ENCODE results near the gene FLRT1.

FLRT1 gene

DNA sequence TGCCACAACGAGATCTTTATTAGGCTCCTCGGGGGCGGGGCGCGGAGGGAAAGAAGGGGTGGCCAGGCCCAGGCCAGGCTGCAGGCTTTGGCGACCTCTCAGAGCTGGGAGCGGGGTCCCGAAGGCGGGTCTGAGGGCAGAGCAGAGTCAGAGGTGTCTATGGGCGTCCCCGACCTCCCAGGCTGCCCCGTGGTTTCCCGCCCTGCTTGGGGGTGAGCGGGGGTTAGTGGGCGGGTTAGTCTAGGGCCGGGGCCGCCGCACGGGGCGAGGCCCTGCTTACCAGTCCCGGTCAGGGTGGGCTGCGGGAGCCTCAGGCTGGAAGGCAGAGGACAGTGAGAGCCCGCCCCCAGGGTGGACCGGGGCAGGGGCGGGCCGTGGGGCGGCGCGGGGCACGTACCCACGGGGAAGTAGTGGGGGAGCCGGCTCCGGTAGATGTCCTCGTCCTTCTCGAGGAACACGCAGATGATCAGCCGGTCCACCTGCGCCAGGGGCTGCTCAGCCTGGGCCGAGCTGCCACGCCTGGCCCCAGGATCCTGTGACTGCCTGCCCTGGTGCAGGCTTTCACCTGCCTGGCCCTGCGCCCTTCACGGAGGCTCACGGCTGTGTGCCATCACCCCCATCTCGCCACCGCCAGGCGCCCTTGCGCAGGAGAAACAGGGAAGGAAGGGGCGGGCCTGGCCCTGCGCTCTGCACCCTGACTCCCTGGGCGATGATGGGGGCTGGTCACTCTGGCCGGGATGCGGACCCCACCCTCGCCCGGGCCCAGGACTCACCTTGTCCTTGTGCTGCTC is 37.0 kb upstream of the FLRT1 start:
- no peak overlapping the region for H3K4me3 ChIP-seq (ENCODE audit: low read length in 2 of 2)
- H3K36me3 ChIP-seq (ENCODE audit: control insufficient read depth in 2 of 2, insufficient read depth in 2 of 2, low read length in 2 of 2) = peaks cover 19 to 30% of the 10 kb centered on the region in 2 donors
- peaks cover 12 to 17% of the 10 kb centered on the region in 2 donors for H3K4me1 ChIP-seq (ENCODE audit: control insufficient read depth in 2 of 2, insufficient read depth in 2 of 2, low read length in 2 of 2)
- H3K27ac ChIP-seq (ENCODE audit: low read depth in 2 of 2, low read length in 2 of 2) = no peak overlapping the region
- no peaks in the 10 kb centered on the region for H3K9me3 ChIP-seq (ENCODE audit: control insufficient read depth in 2 of 2, low read length in 2 of 2)
- H3K9ac ChIP-seq (ENCODE audit: low read depth in 1 of 2, low read length in 2 of 2) = no peak overlapping the region
- no peaks in the 10 kb centered on the region for H3K27me3 ChIP-seq (ENCODE audit: control insufficient read depth in 2 of 2, insufficient read depth in 2 of 2, low read length in 2 of 2)

DNA sequence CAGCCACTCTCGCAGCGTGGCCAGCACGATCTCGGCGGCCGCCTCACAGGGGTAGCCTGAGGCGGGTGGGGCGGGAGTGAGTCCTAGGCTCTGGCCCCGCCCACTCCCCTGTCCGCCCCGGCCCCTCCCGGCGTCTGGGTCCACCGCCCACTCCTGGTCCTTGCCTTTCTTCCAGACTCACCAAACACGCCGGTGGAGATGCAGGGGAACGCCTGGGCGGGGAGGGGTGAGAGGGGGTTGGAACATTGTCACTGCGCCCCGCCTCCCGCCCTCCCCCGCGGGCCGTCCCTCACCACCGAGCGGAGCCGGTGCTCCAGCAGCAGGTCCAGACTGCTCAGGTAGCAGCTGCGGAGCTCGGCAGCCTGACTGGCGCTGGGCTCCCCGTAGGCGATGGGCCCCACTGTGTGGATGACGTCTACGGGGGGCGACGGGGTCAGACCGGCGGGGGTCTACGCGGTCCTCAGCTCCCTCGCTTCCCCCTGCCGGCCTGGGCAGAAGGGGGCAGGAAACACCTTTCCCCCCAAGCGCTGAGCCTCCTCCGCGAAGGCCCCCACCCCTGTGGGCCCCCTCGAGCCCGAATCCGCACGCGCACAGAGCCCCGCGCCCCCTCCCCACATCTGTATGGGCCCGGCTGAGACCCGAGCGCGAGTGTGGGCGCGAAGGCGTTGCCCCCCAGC is 36.2 kb upstream of the FLRT1 start:
- H3K9me3 ChIP-seq (ENCODE audit: control insufficient read depth in 2 of 2, low read length in 2 of 2) = no peaks in the 10 kb centered on the region
- H3K4me3 ChIP-seq (ENCODE audit: low read length in 2 of 2) = peak overlapping the region; percentile 16 to 20
- H3K36me3 ChIP-seq (ENCODE audit: control insufficient read depth in 2 of 2, insufficient read depth in 2 of 2, low read length in 2 of 2) = peaks cover 19 to 28% of the 10 kb centered on the region in 2 donors
- peaks cover 12 to 17% of the 10 kb centered on the region in 2 donors for H3K4me1 ChIP-seq (ENCODE audit: control insufficient read depth in 2 of 2, insufficient read depth in 2 of 2, low read length in 2 of 2)
- H3K27ac ChIP-seq (ENCODE audit: low read depth in 2 of 2, low read length in 2 of 2) = no peak overlapping the region
- no peak overlapping the region for H3K9ac ChIP-seq (ENCODE audit: low read depth in 1 of 2, low read length in 2 of 2)
- no peaks in the 10 kb centered on the region for H3K27me3 ChIP-seq (ENCODE audit: control insufficient read depth in 2 of 2, insufficient read depth in 2 of 2, low read length in 2 of 2)

DNA sequence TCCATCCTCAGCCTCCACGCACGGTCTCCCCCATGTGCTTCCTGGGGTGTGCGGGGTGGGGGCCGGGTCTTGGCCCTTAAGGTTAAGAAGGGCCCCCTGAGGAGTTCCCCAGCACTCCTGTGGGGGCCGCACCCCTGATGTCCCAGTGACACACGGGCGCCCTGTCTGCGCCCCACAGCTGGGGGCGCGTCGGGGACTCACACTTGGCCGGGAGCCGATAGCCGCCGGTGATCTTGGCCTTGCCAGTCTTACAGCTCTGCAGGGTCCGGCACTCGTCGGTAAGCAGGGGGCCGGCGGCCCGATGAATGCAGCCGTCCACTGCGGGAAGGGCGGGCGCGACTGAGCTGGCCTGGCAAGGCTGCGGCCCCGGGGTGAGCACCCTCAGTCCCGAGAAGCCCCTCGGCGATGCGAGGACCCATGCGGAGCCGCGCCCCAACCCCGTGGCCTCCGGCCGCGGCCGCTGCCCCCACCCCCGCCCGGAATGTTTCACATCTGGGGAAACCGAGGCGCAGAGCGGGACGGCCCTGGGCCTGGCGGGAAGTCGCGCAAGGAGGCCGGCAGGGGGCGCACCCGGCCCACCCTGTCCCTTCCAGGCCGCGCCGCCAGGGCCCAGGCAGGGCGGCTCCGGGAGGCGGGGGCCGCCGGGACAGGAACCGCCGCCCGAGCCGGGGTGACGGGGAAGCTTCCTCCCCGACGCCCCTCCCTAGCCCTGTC is 35.5 kb upstream of the FLRT1 start:
- peak overlapping the region; percentile 31 to 43 for H3K4me3 ChIP-seq (ENCODE audit: low read length in 2 of 2)
- no peaks in the 10 kb centered on the region for H3K9me3 ChIP-seq (ENCODE audit: control insufficient read depth in 2 of 2, low read length in 2 of 2)
- peaks cover 12 to 17% of the 10 kb centered on the region in 2 donors for H3K4me1 ChIP-seq (ENCODE audit: control insufficient read depth in 2 of 2, insufficient read depth in 2 of 2, low read length in 2 of 2)
- peaks cover 19 to 21% of the 10 kb centered on the region in 2 donors for H3K36me3 ChIP-seq (ENCODE audit: control insufficient read depth in 2 of 2, insufficient read depth in 2 of 2, low read length in 2 of 2)
- peak overlapping the region in 1 of 2 donors; percentile 54 for H3K9ac ChIP-seq (ENCODE audit: low read depth in 1 of 2, low read length in 2 of 2)
- no peak overlapping the region for H3K27ac ChIP-seq (ENCODE audit: low read depth in 2 of 2, low read length in 2 of 2)
- H3K27me3 ChIP-seq (ENCODE audit: control insufficient read depth in 2 of 2, insufficient read depth in 2 of 2, low read length in 2 of 2) = no peaks in the 10 kb centered on the region

DNA sequence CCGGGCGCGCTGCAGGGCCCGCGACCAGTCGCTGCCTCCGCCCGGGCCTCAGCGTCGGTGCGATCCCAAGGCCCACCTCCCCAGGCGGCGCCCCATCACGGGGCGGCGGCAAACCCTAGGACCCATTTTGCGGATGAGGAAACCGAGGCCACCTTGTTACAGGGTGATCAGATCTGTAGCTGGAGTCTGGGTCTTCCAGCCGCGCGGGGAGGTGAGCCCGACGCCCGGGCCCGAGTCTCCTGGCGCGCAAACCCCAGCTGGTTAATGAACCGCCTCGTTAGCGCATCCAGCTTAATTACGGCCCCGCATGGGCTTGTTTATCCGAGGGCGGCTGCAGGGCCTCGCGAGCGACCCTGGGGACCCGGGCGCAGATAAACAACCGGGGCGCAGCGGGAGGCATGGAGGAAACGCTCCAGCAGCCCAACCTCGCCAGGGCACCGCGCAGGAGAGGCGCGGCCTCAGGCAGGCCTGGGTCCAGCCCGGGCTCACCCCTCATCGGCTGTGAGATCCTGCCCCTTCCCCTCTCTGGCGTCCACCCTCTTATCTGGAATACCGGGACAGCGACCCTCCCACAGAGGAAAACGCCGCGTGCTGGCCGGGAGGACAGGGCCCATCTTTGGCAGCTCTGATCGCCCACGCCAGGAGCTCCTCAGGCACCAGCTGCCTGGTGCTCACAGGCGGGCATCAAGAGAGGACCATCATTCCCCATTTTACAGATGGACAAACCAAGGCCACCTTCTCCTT is 34.8 kb upstream of the FLRT1 start:
- H3K4me1 ChIP-seq (ENCODE audit: control insufficient read depth in 2 of 2, insufficient read depth in 2 of 2, low read length in 2 of 2) = peaks cover 12 to 17% of the 10 kb centered on the region in 2 donors
- no peaks in the 10 kb centered on the region for H3K27me3 ChIP-seq (ENCODE audit: control insufficient read depth in 2 of 2, insufficient read depth in 2 of 2, low read length in 2 of 2)
- H3K9ac ChIP-seq (ENCODE audit: low read depth in 1 of 2, low read length in 2 of 2) = peak overlapping the region in 1 of 2 donors; percentile 54
- no peak overlapping the region for H3K27ac ChIP-seq (ENCODE audit: low read depth in 2 of 2, low read length in 2 of 2)
- no peaks in the 10 kb centered on the region for H3K9me3 ChIP-seq (ENCODE audit: control insufficient read depth in 2 of 2, low read length in 2 of 2)
- H3K36me3 ChIP-seq (ENCODE audit: control insufficient read depth in 2 of 2, insufficient read depth in 2 of 2, low read length in 2 of 2) = peaks cover 15 to 19% of the 10 kb centered on the region in 2 donors
- H3K4me3 ChIP-seq (ENCODE audit: low read length in 2 of 2) = peak overlapping the region; percentile 31 to 43

DNA sequence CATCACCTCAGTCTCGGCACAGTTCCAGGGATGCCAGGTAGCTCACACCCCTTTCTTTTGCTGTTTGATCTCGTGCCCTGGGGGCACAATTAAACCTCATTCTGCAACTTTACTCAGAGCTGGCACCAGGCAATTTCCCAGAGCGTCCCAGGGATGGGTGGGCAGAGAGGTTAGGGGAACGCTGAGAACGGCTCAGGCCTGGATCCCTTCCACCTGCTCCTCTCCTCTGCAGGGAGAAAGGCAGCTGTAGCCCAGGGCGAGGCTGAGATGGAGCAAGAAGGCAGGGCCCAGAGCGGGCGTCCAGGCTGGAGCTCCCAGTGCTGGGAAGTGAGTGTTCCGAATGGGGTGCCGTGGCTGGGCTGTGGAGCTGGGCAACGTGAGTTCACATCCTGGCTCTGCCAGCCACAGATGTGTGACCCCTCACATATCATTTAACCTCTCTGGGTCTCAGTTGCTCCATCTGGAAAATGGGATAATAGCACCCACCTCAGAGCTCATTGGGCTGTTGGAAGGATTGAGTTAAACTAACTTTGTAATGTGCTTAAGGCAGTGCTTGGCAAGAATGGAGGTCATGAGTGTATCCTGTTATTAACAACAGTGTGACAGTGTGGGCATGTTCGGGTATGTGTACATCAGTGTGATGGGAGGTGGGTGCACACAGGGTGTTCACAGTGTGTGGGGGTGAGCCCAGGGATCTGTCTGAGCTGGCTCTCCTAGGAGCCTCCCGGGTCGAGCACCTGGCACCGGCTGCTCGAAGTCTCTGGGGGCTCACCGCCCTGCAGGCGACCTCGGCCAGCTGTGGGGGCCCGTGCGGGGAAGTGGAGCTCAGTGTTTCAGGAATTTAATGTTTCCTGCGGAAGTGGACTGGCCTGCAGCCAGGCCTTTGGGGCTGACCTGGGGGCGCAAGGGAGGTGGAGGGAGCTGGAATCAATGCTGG is 34.0 kb upstream of the FLRT1 start:
- peaks cover 9 to 12% of the 10 kb centered on the region in 2 donors for H3K36me3 ChIP-seq (ENCODE audit: control insufficient read depth in 2 of 2, insufficient read depth in 2 of 2, low read length in 2 of 2)
- H3K27ac ChIP-seq (ENCODE audit: low read depth in 2 of 2, low read length in 2 of 2) = no peak overlapping the region
- no peak overlapping the region for H3K4me3 ChIP-seq (ENCODE audit: low read length in 2 of 2)
- no peaks in the 10 kb centered on the region for H3K9me3 ChIP-seq (ENCODE audit: control insufficient read depth in 2 of 2, low read length in 2 of 2)
- H3K9ac ChIP-seq (ENCODE audit: low read depth in 1 of 2, low read length in 2 of 2) = no peak overlapping the region
- peaks cover 0 to under 1% of the 10 kb centered on the region in 2 donors for H3K27me3 ChIP-seq (ENCODE audit: control insufficient read depth in 2 of 2, insufficient read depth in 2 of 2, low read length in 2 of 2)
- H3K4me1 ChIP-seq (ENCODE audit: control insufficient read depth in 2 of 2, insufficient read depth in 2 of 2, low read length in 2 of 2) = peaks cover 14 to 17% of the 10 kb centered on the region in 2 donors

DNA sequence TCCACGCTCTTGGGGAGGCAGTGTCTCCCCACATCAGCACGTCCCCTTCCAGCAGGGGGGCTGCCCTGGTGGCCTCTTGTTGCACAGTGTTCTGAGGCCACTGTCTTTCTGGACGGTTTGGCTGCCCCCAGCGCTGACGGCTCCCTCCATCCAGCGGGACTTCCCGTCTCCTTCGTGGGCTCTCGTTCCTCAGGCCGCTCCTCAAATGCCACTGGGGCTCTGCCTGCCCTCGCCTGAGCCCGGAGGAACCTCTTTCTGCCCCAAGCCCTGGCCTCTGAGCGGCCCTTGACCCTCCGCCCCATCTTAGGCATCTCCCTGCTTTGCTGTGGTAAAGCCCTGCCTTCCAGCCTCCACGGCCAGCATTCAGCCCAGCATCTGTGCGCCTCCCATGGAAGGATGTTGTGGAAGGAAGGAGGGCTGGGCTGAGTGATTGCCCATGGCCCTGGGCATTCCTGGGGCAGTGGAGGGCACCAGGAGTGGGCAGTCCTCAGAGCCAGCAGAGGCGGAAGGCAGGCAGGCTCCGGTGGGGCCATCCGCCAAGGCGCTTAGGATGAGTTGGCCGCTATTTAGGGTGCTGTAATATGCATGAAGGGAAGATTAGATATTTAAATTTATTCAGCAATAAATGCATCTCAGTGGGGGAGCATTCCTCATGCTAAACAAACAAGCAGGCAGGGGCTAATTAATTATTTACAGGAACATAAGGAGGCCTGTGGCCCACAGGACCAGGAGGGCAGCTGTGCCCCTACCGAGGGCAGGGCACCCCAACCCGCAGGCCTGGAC is 31.7 kb upstream of the FLRT1 start:
- no peak overlapping the region for H3K9ac ChIP-seq (ENCODE audit: low read depth in 1 of 2, low read length in 2 of 2)
- H3K4me1 ChIP-seq (ENCODE audit: control insufficient read depth in 2 of 2, insufficient read depth in 2 of 2, low read length in 2 of 2) = peaks cover 15 to 23% of the 10 kb centered on the region in 2 donors
- H3K9me3 ChIP-seq (ENCODE audit: control insufficient read depth in 2 of 2, low read length in 2 of 2) = no peaks in the 10 kb centered on the region
- no peak overlapping the region for H3K4me3 ChIP-seq (ENCODE audit: low read length in 2 of 2)
- no peak overlapping the region for H3K27ac ChIP-seq (ENCODE audit: low read depth in 2 of 2, low read length in 2 of 2)
- H3K36me3 ChIP-seq (ENCODE audit: control insufficient read depth in 2 of 2, insufficient read depth in 2 of 2, low read length in 2 of 2) = no peaks in the 10 kb centered on the region
- H3K27me3 ChIP-seq (ENCODE audit: control insufficient read depth in 2 of 2, insufficient read depth in 2 of 2, low read length in 2 of 2) = peaks cover 0 to 6% of the 10 kb centered on the region in 2 donors

DNA sequence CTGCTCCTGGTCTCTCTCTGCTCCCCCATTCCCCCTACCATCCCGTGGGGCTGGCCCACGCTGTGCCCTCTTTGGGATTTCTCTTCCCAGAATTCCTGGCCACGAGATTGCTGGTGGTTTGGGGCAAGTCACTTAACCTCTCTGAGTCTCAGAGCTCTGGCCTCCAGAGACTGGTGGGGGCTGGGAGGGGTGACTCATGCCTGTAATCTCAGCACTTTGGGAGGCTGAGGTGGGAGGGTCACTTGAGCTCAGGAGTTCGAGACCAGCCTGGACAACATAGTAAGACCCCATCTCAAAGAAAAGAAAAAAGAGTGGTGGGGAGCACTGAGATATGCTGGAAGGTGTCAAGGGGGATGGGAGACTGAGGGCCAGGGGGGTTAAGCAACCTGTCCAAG is 31.1 kb upstream of the FLRT1 start:
- Histone ChIP-seq H3K27ac (ENCODE audit: low read depth in 2 of 2, low read length in 2 of 2) (no peak overlapping the region), H3K9ac (ENCODE audit: low read depth in 1 of 2, low read length in 2 of 2) (no peak overlapping the region), H3K4me1 (ENCODE audit: control insufficient read depth in 2 of 2, insufficient read depth in 2 of 2, low read length in 2 of 2) (peaks cover 12 to 21% of the 10 kb centered on the region in 2 donors), H3K9me3 (ENCODE audit: control insufficient read depth in 2 of 2, low read length in 2 of 2) (no peaks in the 10 kb centered on the region), H3K4me3 (ENCODE audit: low read length in 2 of 2) (no peak overlapping the region), H3K27me3 (ENCODE audit: control insufficient read depth in 2 of 2, insufficient read depth in 2 of 2, low read length in 2 of 2) (peaks cover 0 to 6% of the 10 kb centered on the region in 2 donors), H3K36me3 (ENCODE audit: control insufficient read depth in 2 of 2, insufficient read depth in 2 of 2, low read length in 2 of 2) (no peaks in the 10 kb centered on the region)

DNA sequence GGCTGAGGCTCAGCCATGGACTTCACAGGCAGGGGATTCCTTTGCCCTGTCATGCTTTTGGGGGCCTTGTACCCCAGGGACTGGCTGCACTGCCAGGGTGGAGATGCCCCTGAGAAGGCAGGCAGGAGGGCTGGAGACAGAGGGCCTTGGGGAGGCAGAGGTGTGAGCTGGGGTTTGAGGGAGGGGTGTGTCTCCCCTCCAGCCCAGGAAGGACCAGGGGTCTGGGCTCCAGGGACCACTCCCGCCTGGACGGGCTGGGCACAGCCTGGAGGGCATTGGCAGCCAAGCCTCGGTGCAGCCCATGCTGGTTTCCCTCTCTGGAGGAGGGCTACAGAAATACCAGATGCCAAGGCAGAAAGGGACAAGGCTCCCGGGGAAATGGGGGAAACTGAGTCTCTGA is 30.0 kb upstream of the FLRT1 start:
- Histone ChIP-seq H3K4me3 (ENCODE audit: low read length in 2 of 2) (no peak overlapping the region), H3K9me3 (ENCODE audit: control insufficient read depth in 2 of 2, low read length in 2 of 2) (no peaks in the 10 kb centered on the region), H3K27me3 (ENCODE audit: control insufficient read depth in 2 of 2, insufficient read depth in 2 of 2, low read length in 2 of 2) (peaks cover 0 to 6% of the 10 kb centered on the region in 2 donors), H3K4me1 (ENCODE audit: control insufficient read depth in 2 of 2, insufficient read depth in 2 of 2, low read length in 2 of 2) (peaks cover 4 to 15% of the 10 kb centered on the region in 2 donors), H3K27ac (ENCODE audit: low read depth in 2 of 2, low read length in 2 of 2) (no peak overlapping the region), H3K9ac (ENCODE audit: low read depth in 1 of 2, low read length in 2 of 2) (no peak overlapping the region), H3K36me3 (ENCODE audit: control insufficient read depth in 2 of 2, insufficient read depth in 2 of 2, low read length in 2 of 2) (no peaks in the 10 kb centered on the region)

Data from mucosa of rectum (tissue), 2 donors.